Heart left ventricle (tissue), 13 donors: ENCODE measurements around the gene CCDC78.

Experiments
- CTCF ChIP-seq, 12 donors: fragments of 200-600 bp; sonication (generic) in 4 of 12; IDR thresholded peaks; one replicate each; pipeline versions ENCODE4 v1.5.0 to v1.8.0; 2018 to 2022; ENCODE audit warnings: antibody characterized with exemption in 12 of 12, mild to moderate bottlenecking in 5 of 12
- POLR2A ChIP-seq, 2 donors: fragments of 450-650 bp; IDR thresholded peaks; one replicate each; pipeline ENCODE4 v1.6.1; 2017; ENCODE audit warnings: antibody characterized with exemption in 2 of 2, mild to moderate bottlenecking in 2 of 2, moderate library complexity in 2 of 2
- donor health status: ischemic (EF 13 %, LVEDD 7.1; RV severe dilation, severe dysfunction).
- donor health status: DM: no; HTN: yes; CAD: no.
- donor health status: DM: no; HTN: no; CAD: no.
- donor health status: ischemic (EF 25% LVEDD 6.9; RV normal size, moderate dysfunction).
- donor health status: ischemic (EF 25% LVEDD 5.7; RV mildly dilated, moderate dysfunction).
- donor health status: ischemic (EF 35%, LVEDD 5.7; RV mildly dilated, moderate dysfunction).
- donor health status: nonischemic (EF 11% LVEDD 7.7; RV severe dilation, severe dysfunction).
- donor health status: DM: yes; HTN: yes; CAD: no.
- donor health status: PGD.
- donor health status: ischemic (EF 29% LVEDD 5.4; RV normal size, mild dysfunction).
- donor health status: nonischemic (EF 23%, LVEDD 6.1; RV moderate dilation, normal function).

- no peak for TF ChIP-seq CTCF (IDR thresholded peaks at IDR 0.05)
- TF ChIP-seq POLR2A (IDR thresholded peaks at IDR 0.05), result no peak
Measured at GRCh38 chr16:683396-684070, 42.7 kb downstream of the CCDC78 start.
